Bronchial epithelial cell (primary cell): ENCODE measurements around the gene TENM3. TPM values are rescaled to one million over a fixed set of nuclear protein-coding genes. Genes with fewer than 3 reads are reported as not detected.

ENCODE experiments used
- DNase-seq: peaks from one replicate; pipeline ENCODE4 v3.0.0-alpha.2; 2010; ENCODE audit warnings: low read depth
- FAIRE-seq: peaks from 2 replicates; lab custom pipeline; 2011; peaks lifted over from hg19 to GRCh38; lab: Jason Lieb, UNC
- H3K27me3 ChIP-seq: 2 replicates; pipeline ENCODE4 v1.5.1; 2011; ENCODE audit warnings: low read length; ENCODE audit not compliant: control insufficient read depth, insufficient read depth
- H3K36me3 ChIP-seq: 2 replicates; pipeline ENCODE4 v1.5.1; 2011; ENCODE audit warnings: low read length; ENCODE audit not compliant: control insufficient read depth, insufficient read depth
- H3K4me3 ChIP-seq: 2 replicates; pipeline ENCODE4 v1.5.1; 2011; ENCODE audit warnings: mild to moderate bottlenecking, low read depth, low read length, control low read depth
- total RNA-seq: library from RNA; depleted of rRNA; stranded (reverse); fragments of >200 nt; gene quantifications from 2 replicates; pipeline ENCODE4 v1.2.1, GENCODE V29; 2014
- TF ChIP-seq, protein P1 (sequence below): IDR thresholded peaks from 2 replicates; pipeline ENCODE4 v1.5.1; 2011; ENCODE audit warnings: mild to moderate bottlenecking, moderate library complexity, low read length, control low read depth, inconsistent platforms; ENCODE audit not compliant: insufficient read depth, severe bottlenecking

Gene TENM3
- total RNA-seq, 1 donor from 2014 or later = 1.3 TPM

GRCh38 chr4:182328505-182328904 is 85.3 kb downstream of the TENM3 start:
- DNase-seq (no peak), FAIRE-seq (no peak)
- H3K27me3 ChIP-seq = no peaks in the 10 kb centered on the region
- TF ChIP-seq, protein P1, sequence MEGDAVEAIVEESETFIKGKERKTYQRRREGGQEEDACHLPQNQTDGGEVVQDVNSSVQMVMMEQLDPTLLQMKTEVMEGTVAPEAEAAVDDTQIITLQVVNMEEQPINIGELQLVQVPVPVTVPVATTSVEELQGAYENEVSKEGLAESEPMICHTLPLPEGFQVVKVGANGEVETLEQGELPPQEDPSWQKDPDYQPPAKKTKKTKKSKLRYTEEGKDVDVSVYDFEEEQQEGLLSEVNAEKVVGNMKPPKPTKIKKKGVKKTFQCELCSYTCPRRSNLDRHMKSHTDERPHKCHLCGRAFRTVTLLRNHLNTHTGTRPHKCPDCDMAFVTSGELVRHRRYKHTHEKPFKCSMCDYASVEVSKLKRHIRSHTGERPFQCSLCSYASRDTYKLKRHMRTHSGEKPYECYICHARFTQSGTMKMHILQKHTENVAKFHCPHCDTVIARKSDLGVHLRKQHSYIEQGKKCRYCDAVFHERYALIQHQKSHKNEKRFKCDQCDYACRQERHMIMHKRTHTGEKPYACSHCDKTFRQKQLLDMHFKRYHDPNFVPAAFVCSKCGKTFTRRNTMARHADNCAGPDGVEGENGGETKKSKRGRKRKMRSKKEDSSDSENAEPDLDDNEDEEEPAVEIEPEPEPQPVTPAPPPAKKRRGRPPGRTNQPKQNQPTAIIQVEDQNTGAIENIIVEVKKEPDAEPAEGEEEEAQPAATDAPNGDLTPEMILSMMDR = no peak
- no peak overlapping the region for H3K4me3 ChIP-seq
- H3K36me3 ChIP-seq = no peaks in the 10 kb centered on the region

DNA sequence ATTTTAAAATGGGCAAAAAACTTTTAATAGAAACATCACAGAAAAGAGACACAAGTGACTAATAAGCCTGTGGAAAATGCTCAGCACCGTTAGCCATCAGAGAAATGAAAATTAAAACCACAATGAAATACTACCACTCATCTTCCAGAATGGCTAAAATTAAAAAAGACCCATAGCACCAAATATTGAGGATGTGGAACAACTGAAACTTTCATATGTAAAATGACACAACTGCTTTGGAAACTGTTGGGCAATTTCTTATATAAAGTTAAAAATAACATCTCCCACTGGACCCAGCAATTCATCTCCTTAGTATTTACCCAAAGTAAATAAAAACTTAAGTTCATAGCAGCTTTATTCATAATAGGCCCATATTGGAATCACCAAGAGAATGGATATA is 94.2 kb downstream of the TENM3 start:
- no peak for FAIRE-seq
- Histone ChIP-seq H3K36me3 (no peaks in the 10 kb centered on the region), H3K27me3 (no peaks in the 10 kb centered on the region), H3K4me3 (no peak overlapping the region)
- no peak for DNase-seq
- TF ChIP-seq, protein P1 = no peak

- DNase-seq = no peak
- TF ChIP-seq, protein P1 = no peak
Observed at GRCh38 chr4:182338063-182338462, 94.9 kb downstream of the TENM3 start.

DNA sequence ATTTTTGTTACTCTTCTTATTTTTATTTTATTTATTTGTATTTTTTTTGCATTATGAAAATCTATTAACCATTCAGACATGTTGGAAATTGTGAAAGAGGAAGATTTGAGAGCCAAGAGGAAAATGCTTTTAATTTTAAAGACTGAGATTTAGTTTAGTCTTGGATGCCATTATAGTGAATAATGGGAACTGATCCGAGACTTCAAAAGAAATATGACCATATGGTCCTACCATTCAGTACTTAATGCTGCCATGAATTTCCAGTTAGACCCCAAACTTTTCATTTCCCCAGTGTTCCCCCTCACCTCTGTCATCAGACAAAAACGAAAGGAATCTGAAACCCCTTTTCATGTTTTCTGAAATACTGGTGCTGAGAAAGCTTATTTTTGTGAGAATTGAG is 95.5 kb downstream of the TENM3 start:
- no peak for FAIRE-seq
- H3K4me3 ChIP-seq = no peak overlapping the region
- H3K36me3 ChIP-seq = no peaks in the 10 kb centered on the region
- TF ChIP-seq, protein P1 = no peak
- no peaks in the 10 kb centered on the region for H3K27me3 ChIP-seq
- no peak for DNase-seq

More at GRCh38 chr4:182338063-182338462, 94.9 kb downstream of the TENM3 start:
- H3K4me3 ChIP-seq = no peak overlapping the region
- H3K36me3 ChIP-seq = no peaks in the 10 kb centered on the region
- FAIRE-seq = no peak
- H3K27me3 ChIP-seq = no peaks in the 10 kb centered on the region

- Histone ChIP-seq H3K36me3 (no peaks in the 10 kb centered on the region), H3K27me3 (no peaks in the 10 kb centered on the region), H3K4me3 (no peak overlapping the region)
- TF ChIP-seq, protein P1 = no peak
- DNase-seq = no peak
- no peak for FAIRE-seq
Observed at GRCh38 chr4:182339221-182339641, 96.0 kb downstream of the TENM3 start.

GRCh38 chr4:182343453-182343852 is 100.3 kb downstream of the TENM3 start:
- Histone ChIP-seq H3K4me3 (no peak overlapping the region), H3K27me3 (no peaks in the 10 kb centered on the region), H3K36me3 (no peaks in the 10 kb centered on the region)
- no peak for FAIRE-seq
- TF ChIP-seq, protein P1 = no peak
- no peak for DNase-seq
